ENCODE data around the gene IL18BP. TPM values are rescaled to one million over a fixed set of nuclear protein-coding genes. Genes with fewer than 3 reads are reported as not detected.

Gene IL18BP
- total RNA-seq, 1 donor, result 2.2 TPM

DNA sequence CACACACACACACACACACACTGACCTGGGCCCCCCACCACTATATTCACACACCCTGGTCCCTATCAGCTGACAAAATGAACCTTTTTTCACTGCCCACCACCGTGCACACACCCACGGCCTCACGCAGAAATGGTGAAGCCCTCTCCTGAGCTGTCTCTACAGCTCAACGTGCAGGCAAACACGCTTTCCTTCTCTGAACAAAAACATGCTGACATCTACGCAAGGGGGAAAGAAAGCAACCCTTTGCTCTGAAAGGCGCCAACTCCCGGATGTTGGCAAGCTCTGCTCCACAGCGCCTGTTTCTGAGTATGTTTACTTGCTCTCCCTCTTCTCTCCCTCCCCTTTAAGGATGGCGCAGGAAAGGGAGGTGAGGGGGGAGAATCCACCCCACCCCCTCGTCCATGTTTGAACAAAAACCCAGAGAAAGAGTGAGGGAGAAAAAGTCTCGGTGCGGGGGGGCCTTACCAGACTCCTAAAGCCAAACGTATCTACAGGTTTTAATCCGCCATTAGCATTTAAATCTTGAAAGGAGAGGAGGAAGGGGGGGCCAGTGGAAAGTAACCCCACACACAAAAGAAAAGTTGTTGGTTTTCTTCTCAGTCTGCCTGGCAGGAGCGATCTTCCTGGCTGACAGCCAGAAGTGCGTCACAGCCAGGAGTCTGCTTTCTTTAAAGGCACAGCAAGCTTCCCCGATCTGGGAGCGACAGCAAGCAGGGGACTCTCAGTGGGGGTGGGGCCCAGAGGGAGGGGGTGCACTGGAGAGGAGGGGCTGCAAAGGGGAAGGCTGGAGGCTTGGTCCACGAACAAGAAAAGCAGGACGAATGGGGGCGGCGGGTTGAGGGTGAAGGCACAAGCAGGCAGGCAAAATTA is 42.0 kb downstream of the IL18BP start:
- DNase-seq (ENCODE audit: low read depth in 2 of 3, low spot score in 2 of 3), result peak; percentile 76 to 93 (median 91)

DNA sequence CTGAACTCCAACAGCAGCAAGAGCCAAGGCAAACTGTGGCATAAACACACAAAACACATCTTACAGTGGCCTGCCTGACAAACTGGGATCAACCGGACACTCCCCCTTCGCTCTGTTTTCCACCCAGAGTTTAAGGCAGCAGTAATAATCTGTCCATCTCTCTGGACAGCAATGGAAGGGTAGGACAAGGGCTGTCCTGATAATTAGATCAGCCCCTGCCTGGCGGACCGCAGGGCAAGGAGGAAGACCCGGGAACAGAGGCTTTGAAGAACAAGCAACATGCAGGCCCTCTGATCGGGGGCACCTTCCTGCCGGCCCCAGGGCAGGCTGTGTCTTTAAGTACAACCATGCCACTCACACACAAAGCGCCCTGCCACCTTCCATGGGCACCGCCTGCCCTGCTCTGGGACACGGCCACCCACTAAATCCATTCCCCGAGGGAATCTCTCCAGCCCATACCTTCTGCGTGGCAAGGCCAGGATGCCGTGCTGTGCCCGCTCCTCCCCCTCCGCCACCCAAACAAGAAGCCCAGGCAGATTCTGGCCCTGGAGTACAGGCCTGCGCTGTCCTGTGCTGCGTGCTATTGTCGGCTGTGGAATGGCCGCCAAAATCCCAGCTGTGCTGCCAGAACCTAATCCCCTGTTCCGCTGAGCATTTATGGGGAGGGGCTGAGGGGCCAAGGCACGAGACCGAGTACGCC is 42.8 kb downstream of the IL18BP start:
- peak; percentile 37 to 75 (median 64) for DNase-seq (ENCODE audit: low read depth in 2 of 3, low spot score in 2 of 3)

DNA sequence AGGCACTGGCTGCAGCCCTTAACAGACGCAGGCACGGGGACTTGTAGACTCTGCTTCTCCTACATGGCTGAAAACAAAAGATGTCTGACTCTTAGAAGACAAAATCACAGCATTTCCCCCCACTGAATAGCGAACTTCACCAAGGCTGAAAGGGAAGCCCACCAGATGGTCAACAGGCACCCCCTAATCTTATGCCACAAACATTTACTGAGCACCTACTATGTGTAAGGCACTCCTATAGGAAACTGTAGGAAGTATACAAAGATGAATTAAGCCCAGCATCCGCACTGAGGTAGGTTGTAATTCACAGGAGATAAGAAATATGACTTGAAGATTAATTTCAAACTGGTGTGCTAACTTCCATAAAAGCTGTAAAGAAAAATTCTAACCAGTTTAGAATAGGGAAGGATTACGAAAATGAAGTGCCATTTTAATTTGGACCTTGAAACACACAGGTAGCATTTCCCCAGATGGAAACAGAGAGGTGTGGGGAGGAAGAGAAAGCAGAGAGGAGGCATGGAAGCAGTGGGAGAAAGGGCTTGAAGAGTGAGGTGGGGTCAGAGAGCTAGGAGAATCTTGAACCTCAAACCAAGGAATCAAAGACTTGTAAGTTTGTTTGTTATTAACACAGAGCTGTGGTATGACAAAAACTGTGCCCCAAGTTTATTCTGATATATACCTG is 43.5 kb downstream of the IL18BP start:
- DNase-seq (ENCODE audit: low read depth in 2 of 3, low spot score in 2 of 3), result no peak

DNA sequence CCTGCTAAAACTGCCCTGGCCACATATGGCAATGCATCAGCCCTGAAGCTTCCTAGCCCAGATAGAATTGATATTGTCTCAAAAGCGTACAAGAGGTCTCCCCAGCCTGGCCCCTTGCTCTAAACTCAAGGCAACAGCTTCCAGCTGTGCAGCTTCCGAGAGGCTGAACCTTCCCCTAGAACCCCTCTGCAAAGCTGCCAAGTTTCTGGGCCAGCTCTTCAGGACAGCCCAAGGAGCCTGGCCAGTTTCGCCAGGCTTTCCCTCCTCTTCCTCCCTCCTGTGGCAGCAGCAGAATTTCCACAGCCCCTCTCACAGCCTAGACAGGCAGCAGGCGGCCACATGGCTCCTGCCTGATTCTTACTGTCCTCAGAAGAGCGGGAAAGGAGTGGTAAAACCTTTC is 47.1 kb downstream of the IL18BP start:
- DNase-seq (ENCODE audit: low read depth in 2 of 3, low spot score in 2 of 3), result no peak

DNA sequence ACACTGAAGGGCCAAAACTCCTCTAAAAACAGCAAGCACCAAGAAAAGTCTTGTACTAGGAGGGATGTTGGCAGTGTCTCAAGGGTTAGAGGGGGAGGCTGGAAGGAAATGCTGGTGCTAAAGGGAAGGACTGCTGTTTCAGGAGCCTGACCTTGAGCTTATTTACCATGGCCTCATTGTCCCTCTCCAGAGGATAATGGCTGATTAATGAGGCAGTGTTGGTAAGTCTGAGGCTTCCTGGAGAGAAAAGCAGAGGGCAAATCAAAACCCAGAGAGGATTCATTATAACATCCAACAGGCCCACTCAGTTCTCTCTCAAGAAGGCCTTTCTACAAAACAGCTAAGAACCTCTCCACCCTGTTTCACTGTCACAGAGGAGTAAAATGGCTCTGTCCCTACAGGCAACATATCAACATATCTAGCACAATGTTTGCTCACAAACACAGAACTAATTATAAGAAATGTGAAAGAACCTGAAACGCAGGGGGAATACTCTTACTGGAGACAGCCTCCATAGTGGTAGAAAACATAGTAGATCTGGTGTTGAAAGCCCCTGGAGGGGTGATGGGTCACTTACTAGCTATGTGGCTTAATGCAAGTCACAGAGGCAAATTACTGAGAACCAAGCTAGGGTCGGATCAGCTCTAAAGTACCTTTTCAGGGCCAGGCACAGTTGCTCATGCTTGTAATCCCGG is 50.2 kb downstream of the IL18BP start:
- no peak for DNase-seq (ENCODE audit: low read depth in 2 of 3, low spot score in 2 of 3)

Small RNA genes within 50 kb of the gene (small RNA-seq; reads per million reads assigned to genes)
- not detected for gene RNU6-72P

Other genes with a start within 250 kb of the IL18BP start
- gene DEFB108B, start 165.7 kb upstream of the IL18BP start, total RNA-seq, result not detected
- gene DEFB131B, start 120.5 kb upstream of the IL18BP start, total RNA-seq, result not detected
- gene XNDC1N, start 70.3 kb upstream of the IL18BP start, total RNA-seq, result 12.7 TPM
- 30.7 TPM for gene RNF121, start 69.9 kb upstream of the IL18BP start, total RNA-seq
- gene NUMA1, start 81.6 kb downstream of the IL18BP start, total RNA-seq, result 233 TPM
- gene LRRC51, start 81.9 kb downstream of the IL18BP start, total RNA-seq, result 2.7 TPM
- gene LAMTOR1, start 104.4 kb downstream of the IL18BP start, total RNA-seq, result 259 TPM
- gene TOMT, start 107.0 kb downstream of the IL18BP start, total RNA-seq, result not detected
- 24.5 TPM for gene ANAPC15, start 113.8 kb downstream of the IL18BP start, total RNA-seq
- gene FOLR3, start 136.8 kb downstream of the IL18BP start, total RNA-seq, result not detected
- gene FOLR1, start 193.2 kb downstream of the IL18BP start, total RNA-seq, result not detected
- gene FOLR2, start 217.9 kb downstream of the IL18BP start, total RNA-seq, result under 0.01 TPM
- gene INPPL1, start 225.9 kb downstream of the IL18BP start, total RNA-seq, result 80.0 TPM
- not detected for gene PHOX2A, start 245.3 kb downstream of the IL18BP start, total RNA-seq

Measured in hematopoietic multipotent progenitor cell (in vitro differentiated cells).